Prostate gland (tissue), 2 donors: ENCODE data around the gene FHOD3.

Source experiments
- CTCF ChIP-seq, 4 experiments: fragments of 200-600 bp in 2 of 4; fragments of 450-650 bp in 2 of 4; sonication (generic) in 2 of 4; IDR thresholded peaks; 1 replicate in 3 of 4; 2 replicates in 1 of 4; pipeline ENCODE4 v1.5.1; 2016 to 2019; ENCODE audit warnings: antibody characterized with exemption in 4 of 4, mild to moderate bottlenecking in 2 of 4, moderate library complexity in 2 of 4
- POLR2A ChIP-seq: fragments of 450-650 bp; IDR thresholded peaks from one replicate; pipeline ENCODE4 v1.6.1; 2016; ENCODE audit warnings: antibody characterized with exemption, mild to moderate bottlenecking
- POLR2AphosphoS5 ChIP-seq: sonication (generic); formaldehyde crosslinking; IDR thresholded peaks from one replicate; pipeline ENCODE4 v1.6.1; 2017; ENCODE audit warnings: antibody characterized with exemption

GRCh38 chr18:36564841-36565240 lies 267.3 kb downstream of the FHOD3 start:
- TF ChIP-seq CTCF (IDR thresholded peaks at IDR 0.05) (no peak), POLR2A (no peak), POLR2AphosphoS5 (no peak)
